Measurements from ENCODE around the gene SBF1. TPM values are rescaled to one million over a fixed set of nuclear protein-coding genes. Genes with fewer than 3 reads are reported as not detected.

Gene SBF1
- total and polyA plus RNA-seq, 2 experiments from 2014 or later: 25.2 to 92.0 TPM

DNA sequence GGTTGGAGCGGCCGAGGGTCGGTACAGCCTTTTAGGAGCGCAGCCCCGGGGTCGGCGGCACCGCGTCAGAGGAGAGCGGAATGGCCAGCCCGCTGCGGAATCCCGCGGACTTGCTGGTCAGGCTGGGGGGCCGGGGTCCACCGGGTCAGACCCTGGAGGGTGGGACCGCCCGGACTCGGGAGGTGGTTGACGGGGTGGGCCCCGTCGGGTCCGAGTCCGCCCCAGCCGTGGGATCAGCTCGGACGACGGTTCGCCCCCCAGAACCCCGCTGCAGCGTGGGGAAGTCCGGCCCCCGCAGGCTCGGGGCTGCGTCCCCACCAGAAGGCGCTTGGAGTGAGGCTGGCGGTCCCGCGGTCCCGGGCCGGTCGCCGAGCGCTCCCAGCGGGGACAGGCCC, 6.2 kb upstream of the SBF1 start:
- Histone ChIP-seq H3K4me2 (ENCODE audit: unreplicated experiment) (no peak overlapping the region), H3K27me3 (replicated peaks; ENCODE audit: insufficient read depth) (no peaks in the 10 kb centered on the region)
- TF ChIP-seq EZH2 (IDR thresholded peaks at IDR 0.05; ENCODE audit: insufficient read depth, poor library complexity, severe bottlenecking): no peak
- no peak for TF ChIP-seq EZH2phosphoT487 (IDR thresholded peaks at IDR 0.05; ENCODE audit: insufficient read depth, low read depth)

GRCh38 chr22:50479721-50480120, 4.9 kb upstream of the SBF1 start:
- in situ Hi-C loops (cut with MboI): no loop called here
- H2AFZ ChIP-seq: no peak overlapping the region
- TF ChIP-seq EZH2phosphoT487 (IDR thresholded peaks at IDR 0.05; ENCODE audit: insufficient read depth, low read depth) (no peak), EZH2 (IDR thresholded peaks at IDR 0.05; ENCODE audit: insufficient read depth, poor library complexity, severe bottlenecking) (no peak)
- H3K36me3 ChIP-seq (ENCODE audit: low read depth): no peaks in the 10 kb centered on the region
- H3K27ac ChIP-seq: no peak overlapping the region
- no peaks in the 10 kb centered on the region for H3K9me3 ChIP-seq (ENCODE audit: low read depth)
- no peaks in the 10 kb centered on the region for H3K9me2 ChIP-seq (ENCODE audit: insufficient read depth)
- no peaks in the 10 kb centered on the region for H3K27me3 ChIP-seq (replicated peaks; ENCODE audit: insufficient read depth)
- peaks cover 4% of the 10 kb centered on the region; the same call in 1 of the 2 replicates for H3K79me2 ChIP-seq (ENCODE audit: insufficient read depth)
- no peaks in the 10 kb centered on the region for H3F3A ChIP-seq (ENCODE audit: insufficient read depth)
- H3K4me3 ChIP-seq: no peak overlapping the region
- WGBS, 2 experiments (ENCODE audit: low coverage in 1 of 2, low lambda C conversion rate in 2 of 2, missing lambda C conversion rate in 2 of 2): 66 to 70% methylated on average over 11 of the region's 11 CpGs
- no peak overlapping the region for H3K4me2 ChIP-seq (ENCODE audit: unreplicated experiment)
- no peak overlapping the region for H3K9ac ChIP-seq
- H4K20me1 ChIP-seq (ENCODE audit: insufficient read depth): no peaks in the 10 kb centered on the region
- 0 out of 2 replicates have a peak, but pooled peaks cover 3% of the 10 kb centered on the region for H3K4me1 ChIP-seq (ENCODE audit: insufficient read depth)
- DNase-seq: no peak

More for the DNA sequence above, 6.2 kb upstream of the SBF1 start:
- Histone ChIP-seq H3K9me2 (ENCODE audit: insufficient read depth) (no peaks in the 10 kb centered on the region), H3F3A (ENCODE audit: insufficient read depth) (no peaks in the 10 kb centered on the region), H4K20me1 (ENCODE audit: insufficient read depth) (no peaks in the 10 kb centered on the region), H3K4me3 (peak overlapping the region; percentile 84), H3K79me2 (ENCODE audit: insufficient read depth) (peaks cover 4% of the 10 kb centered on the region; the same call in 1 of the 2 replicates), H3K9ac (peak overlapping the region; percentile 83; the same call in 1 of the 2 replicates), H3K27ac (no peak overlapping the region), H3K9me3 (ENCODE audit: low read depth) (no peaks in the 10 kb centered on the region), H2AFZ (peak overlapping the region; percentile 72; the same call in 1 of the 2 replicates), H3K4me1 (ENCODE audit: insufficient read depth) (0 out of 2 replicates have a peak, but pooled peaks cover 3% of the 10 kb centered on the region), H3K36me3 (ENCODE audit: low read depth) (no peaks in the 10 kb centered on the region)
- DNase-seq: no peak
- in situ Hi-C loops (cut with MboI): no loop called here
- 2 to 7% methylated on average over 15 to 38 of the region's 45 CpGs for WGBS, 2 experiments (ENCODE audit: low coverage in 1 of 2, low lambda C conversion rate in 2 of 2, missing lambda C conversion rate in 2 of 2)

GRCh38 chr22:50477923-50478322, 3.1 kb upstream of the SBF1 start:
- no peak overlapping the region for H3K27ac ChIP-seq
- H3F3A ChIP-seq (ENCODE audit: insufficient read depth): no peaks in the 10 kb centered on the region
- TF ChIP-seq EZH2phosphoT487 (IDR thresholded peaks at IDR 0.05; ENCODE audit: insufficient read depth, low read depth) (no peak), EZH2 (IDR thresholded peaks at IDR 0.05; ENCODE audit: insufficient read depth, poor library complexity, severe bottlenecking) (no peak)
- H3K4me2 ChIP-seq (ENCODE audit: unreplicated experiment): no peak overlapping the region
- no peaks in the 10 kb centered on the region for H3K36me3 ChIP-seq (ENCODE audit: low read depth)
- in situ Hi-C loops (cut with MboI): no loop called here
- WGBS, 2 experiments (ENCODE audit: low coverage in 1 of 2, low lambda C conversion rate in 2 of 2, missing lambda C conversion rate in 2 of 2): 77 to 79% methylated on average over 9 to 12 of the region's 12 CpGs
- H3K4me1 ChIP-seq (ENCODE audit: insufficient read depth): peaks cover 10% of the 10 kb centered on the region; the same call in 1 of the 2 replicates
- H3K9me2 ChIP-seq (ENCODE audit: insufficient read depth): no peaks in the 10 kb centered on the region
- H3K27me3 ChIP-seq (replicated peaks; ENCODE audit: insufficient read depth): no peaks in the 10 kb centered on the region
- no peaks in the 10 kb centered on the region for H4K20me1 ChIP-seq (ENCODE audit: insufficient read depth)
- no peaks in the 10 kb centered on the region for H3K9me3 ChIP-seq (ENCODE audit: low read depth)
- H3K9ac ChIP-seq: no peak overlapping the region
- peaks cover 22% of the 10 kb centered on the region for H3K79me2 ChIP-seq (ENCODE audit: insufficient read depth)
- DNase-seq: no peak
- no peak overlapping the region for H3K4me3 ChIP-seq
- no peak overlapping the region for H2AFZ ChIP-seq

GRCh38 chr22:50476868-50477267, 2.0 kb upstream of the SBF1 start:
- Histone ChIP-seq H3K4me3 (no peak overlapping the region), H3K4me1 (ENCODE audit: insufficient read depth) (peaks cover 16% of the 10 kb centered on the region), H3K9me3 (ENCODE audit: low read depth) (no peaks in the 10 kb centered on the region), H3K4me2 (ENCODE audit: unreplicated experiment) (no peak overlapping the region), H3K9ac (no peak overlapping the region), H3K27me3 (replicated peaks; ENCODE audit: insufficient read depth) (no peaks in the 10 kb centered on the region), H3K27ac (no peak overlapping the region), H3K9me2 (ENCODE audit: insufficient read depth) (no peaks in the 10 kb centered on the region), H2AFZ (no peak overlapping the region), H3K79me2 (ENCODE audit: insufficient read depth) (peaks cover 28% of the 10 kb centered on the region), H3K36me3 (ENCODE audit: low read depth) (no peaks in the 10 kb centered on the region), H4K20me1 (ENCODE audit: insufficient read depth) (no peaks in the 10 kb centered on the region; the same call in 1 of the 2 replicates), H3F3A (ENCODE audit: insufficient read depth) (no peaks in the 10 kb centered on the region)
- no peak for DNase-seq
- WGBS, 2 experiments (ENCODE audit: low coverage in 1 of 2, low lambda C conversion rate in 2 of 2, missing lambda C conversion rate in 2 of 2): 80 to 91% methylated on average over 7 of the region's 7 CpGs
- no peak for TF ChIP-seq EZH2phosphoT487 (IDR thresholded peaks at IDR 0.05; ENCODE audit: insufficient read depth, low read depth)
- no peak for TF ChIP-seq EZH2 (IDR thresholded peaks at IDR 0.05; ENCODE audit: insufficient read depth, poor library complexity, severe bottlenecking)
- in situ Hi-C loops (cut with MboI): no loop called here

Measured in GM23248 (cell line).